HG02642 (cell line): Measurements from ENCODE around the gene LSR.

Experiments
- ATAC-seq: cut with Tn5 transposase; IDR thresholded peaks from one replicate; pipeline ENCODE4 v1.9.1; 2021; ENCODE audit warnings: mild to moderate bottlenecking; ENCODE audit not compliant: unreplicated experiment, poor library complexity

The LSR gene

DNA sequence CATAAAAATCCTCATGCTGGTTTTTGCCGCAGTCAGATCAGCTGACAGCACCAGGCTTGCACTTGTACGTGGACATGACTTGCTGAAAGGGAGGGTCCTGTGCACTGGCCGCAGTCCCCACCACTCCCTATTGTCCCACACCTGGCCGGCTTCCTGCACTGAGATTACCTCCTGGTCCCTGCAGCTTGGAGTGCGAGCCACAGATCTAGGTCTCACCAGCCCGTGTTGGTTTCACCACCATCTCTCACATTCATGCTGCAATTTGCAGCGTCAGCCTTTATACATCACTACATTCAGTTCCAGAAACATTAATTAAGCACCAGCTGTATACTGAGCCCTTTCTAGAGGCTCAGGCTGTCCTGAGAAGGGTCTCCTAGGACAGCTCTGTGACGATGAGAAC is 65.2 kb downstream of the LSR start:
- no peak for ATAC-seq

DNA sequence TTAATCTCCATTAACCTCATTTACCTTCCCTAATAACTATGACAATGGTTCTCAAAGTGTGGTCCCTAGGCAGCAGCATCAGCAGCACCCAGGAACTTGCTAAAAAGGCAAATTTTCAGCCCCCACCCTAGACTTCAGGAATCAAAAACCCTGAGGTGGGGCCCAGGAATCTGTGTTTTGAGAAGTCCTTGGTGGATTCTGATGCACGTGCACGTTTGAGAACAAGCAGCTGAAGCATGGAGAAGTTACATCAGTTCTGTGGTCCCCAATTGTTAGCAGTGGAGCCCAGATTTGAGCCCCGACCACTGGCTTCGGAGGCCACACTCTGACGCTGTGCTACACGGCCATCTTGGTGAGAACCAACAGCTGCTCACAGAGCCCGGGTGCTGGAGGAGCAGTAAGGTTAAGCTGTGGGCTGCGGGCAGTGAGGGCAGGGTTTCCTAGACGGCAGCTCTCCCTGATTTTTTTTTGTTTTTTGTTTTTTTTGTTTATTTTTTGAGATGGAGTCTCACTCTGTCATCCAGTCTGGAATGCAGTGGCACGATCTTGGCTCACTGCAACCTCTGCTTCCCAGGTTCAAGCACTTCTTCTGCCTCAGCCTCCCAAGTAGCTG is 66.2 kb downstream of the LSR start:
- ATAC-seq: no peak

GRCh38 chr19:35315883-35316282 is 67.1 kb downstream of the LSR start:
- no peak for ATAC-seq

- no peak for ATAC-seq
Measured at GRCh38 chr19:35316560-35316959, 67.8 kb downstream of the LSR start.
